NCI-H2196 treated with DMSO at 0.1 percent for 48 hours (cell line): ENCODE results near the gene PTPRN2.
"Not testable (repeated sequence)": the region's sequence is repeated elsewhere in the genome, so short reads cannot be mapped to it uniquely, and the experiment has no call there.

Experiments
- DNase-seq: peaks from one replicate; lab custom pipeline; 2025; ENCODE audit not compliant: unreplicated experiment; lab: John Stamatoyannopoulos, UW

PTPRN2 gene

DNA sequence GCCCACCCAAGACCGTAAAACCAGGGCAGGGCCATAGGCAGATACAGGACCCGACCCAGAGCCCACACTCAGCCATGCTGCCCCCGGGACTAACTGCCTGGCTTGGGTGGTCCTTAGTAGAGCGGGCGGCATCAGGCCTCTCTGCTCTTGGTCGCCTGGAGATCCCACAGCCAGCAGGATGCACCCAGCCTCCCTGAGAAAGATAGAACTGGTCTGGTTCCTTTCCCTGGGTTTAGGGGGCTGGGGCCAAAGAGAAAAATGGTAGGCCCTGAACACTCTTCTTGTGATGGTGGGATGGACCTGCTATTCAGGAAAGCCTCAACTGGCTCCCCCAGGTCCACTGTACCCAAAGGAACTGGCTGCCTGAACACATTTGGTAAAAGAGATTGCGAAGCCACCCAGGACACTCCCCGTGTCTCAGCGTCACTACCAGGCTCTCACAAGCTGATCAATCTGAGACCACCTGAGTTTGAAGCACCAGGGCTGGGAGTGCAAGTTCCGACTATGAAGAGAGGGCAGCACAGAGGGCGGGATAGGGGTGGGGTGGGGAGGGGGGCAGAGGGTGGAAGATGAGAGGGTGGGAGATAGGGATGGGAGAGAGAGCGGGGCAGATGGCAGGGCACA lies 659.3 kb downstream of the PTPRN2 start:
- no peak for DNase-seq

DNA sequence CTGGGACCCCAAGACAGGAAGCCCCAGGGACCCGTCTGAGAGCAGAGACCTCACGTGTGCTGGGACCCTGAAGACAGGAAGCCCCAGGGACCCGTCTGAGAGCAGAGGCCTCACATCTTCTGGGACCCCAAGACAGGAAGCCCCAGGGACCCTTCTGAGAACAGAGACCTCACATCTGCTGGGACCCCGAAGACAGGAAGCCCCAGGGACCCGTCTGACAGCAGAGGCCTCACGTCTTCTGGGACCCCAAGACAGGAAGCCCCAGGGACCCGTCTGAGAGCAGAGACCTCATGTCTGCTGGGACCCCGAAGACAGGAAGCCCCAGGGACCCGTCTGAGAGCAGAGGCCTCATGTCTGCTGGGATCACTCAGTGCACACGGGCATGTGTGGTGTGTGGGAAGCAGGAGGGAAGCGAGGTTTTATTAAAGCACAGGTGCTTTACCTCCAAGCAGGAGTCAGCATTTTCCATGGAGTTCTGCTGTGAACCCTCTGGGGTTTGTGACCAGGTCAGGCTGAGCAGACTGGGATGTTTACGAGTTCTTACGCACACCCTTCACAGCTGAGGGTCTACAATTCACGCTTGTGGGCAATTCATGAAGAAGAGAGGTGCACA lies 660.2 kb downstream of the PTPRN2 start:
- no peak for DNase-seq

DNA sequence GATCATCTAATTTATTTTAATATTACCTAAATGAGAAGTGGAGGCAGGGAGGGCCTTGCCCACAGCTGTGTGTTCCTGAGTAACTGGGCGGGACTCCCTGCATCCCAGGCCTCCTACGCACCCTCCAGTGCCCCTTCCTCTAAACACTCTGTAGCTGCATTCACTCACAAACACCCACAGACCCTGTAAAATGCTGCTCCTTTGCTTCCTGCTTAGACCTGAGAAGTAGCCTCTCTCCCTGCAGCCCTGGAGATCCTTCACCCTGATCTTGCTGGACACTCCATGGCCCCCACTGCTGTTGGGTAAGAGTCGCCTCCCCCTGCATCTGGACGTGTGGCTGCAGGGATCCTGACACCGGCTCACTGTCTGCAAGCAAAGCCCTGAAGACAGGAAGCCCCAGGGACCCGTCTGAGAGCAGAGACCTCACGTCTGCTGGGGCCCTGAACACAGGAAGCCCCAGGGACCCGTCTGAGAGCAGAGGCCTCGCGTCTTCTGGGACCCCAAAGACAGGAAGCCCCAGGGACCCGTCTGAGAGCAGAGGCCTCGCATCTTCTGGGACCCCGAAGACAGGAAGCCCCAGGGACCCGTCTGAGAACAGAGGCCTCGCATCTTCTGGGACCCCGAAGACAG lies 661.0 kb downstream of the PTPRN2 start:
- no peak for DNase-seq

DNA sequence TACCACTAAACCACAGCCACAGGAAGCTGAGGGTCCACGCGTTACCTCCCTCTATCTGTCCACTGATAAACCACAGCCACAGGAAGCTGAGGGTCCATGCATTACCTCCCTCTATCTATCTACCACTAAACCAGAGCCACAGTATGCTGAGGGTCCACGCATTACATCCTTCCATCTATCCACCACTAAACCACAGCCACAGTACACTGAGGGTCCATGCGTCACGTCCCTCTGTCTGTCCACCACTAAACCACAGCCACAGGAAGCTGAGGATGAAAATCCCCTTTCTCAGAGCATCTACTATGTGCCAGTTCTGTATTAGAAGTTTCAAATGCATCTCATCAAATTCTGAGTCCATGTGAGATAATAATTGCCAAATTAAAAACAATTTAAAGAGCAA lies 661.5 kb downstream of the PTPRN2 start:
- no peak for DNase-seq

DNA sequence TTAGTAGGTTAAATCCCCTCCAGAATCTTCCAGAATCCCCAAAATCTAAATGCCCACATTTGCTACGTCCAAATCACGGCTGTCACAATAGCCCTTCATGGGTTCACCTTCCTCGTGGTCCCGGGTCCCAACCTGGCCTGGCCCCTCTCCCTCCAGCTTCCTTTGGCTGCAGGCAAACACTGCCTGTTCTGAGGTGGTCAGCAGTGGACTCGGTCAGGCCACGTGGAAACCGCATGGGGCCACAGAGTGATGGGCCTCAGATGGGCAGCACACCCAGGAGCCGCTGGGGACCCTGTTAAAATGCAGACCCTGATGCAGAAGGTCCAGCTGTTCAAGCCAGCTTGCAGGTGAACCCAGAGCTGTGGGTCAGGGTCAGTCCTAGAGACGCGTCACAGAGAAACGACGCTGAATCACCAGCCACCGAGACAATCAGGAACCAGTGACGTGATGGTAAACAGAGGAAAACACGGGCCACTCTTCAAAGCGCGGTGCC lies 662.2 kb downstream of the PTPRN2 start:
- no peak for DNase-seq

DNA sequence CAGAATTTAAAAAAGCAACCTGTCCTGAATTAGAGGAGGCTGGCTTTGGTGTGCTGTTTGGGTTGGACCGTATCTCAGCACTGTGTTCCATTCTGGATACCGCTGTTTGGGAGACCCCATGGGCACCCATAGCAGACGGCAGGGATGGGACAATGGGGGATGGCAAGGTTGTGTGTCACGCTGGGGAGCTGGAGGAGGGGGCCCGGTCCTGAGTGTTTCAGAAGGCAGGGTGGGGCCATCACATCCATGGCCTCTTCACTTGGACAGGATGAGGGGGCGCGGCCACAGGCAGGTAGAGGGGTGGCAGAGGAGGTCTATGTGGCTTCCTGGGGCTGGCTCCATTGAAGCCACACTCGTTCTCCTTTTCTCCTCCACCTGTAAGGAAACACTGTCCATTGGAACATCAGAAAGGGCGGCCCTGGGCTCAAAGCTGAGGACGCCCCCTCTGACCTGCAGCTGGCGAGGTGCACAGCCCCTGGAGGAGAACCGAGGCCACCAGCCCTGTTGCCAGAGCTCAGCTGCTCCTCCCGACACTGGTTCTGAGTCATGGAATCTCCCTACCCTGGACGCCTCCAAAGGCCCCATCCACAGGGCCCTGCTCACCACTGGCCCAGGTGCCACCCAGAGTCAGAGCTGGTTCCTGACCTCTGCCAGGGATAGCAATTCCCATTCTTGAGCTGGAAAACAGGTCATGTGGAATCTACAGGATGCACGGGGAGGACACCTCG lies 663.6 kb downstream of the PTPRN2 start:
- DNase-seq: no peak

DNA sequence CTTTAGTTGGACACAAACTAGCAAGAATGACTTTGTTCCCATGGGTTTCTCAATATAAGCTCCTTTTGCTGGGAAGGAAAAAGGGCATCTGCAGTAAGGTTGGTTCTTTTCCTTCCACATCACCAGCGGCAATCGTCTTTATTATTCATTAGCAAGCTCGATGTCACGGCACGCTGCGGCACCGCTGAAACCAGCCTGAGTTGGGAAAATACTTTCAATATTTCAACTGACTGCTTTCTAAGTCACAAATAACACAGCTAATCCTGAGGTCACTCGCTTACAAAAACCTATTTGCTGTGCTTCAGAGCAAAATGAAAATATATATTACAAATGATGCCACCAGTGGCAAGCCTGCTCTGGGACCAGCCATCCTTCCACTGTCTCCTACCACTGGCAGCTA lies 665.0 kb downstream of the PTPRN2 start:
- DNase-seq: no peak

DNA sequence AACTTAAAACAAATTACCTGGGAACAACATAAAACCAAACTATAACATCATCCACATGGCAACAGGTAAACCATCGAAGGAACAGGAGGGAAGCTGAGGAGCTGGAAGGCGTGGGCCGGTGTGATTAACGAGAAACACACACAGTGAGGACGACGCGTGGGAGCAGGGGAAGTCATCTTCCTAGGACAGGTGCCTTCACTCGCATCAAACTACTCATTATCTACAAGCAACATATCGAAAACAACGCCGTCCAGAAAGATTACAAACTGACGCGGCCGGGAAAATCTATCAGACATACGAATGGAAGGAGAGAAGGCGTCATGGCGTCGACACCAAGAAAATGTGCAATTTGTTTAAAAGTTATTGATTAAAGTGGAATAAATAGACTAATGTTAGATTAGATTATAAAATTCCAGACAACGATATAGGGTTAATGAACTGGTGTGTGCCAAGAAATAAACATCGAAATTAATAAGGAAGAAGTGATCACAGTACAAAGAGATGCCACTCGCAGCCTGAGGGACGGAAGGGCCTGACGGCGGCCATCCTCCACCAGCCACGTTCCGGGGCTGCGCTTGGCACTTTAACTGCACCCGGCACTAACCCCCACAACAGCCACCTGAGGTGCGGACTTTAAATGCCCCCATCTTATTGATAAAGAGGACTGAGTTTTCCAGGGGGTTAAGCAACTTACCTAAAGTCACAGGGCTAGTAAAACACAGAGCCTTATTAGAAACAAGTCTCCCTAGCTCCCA lies 669.1 kb downstream of the PTPRN2 start:
- no peak for DNase-seq

DNA sequence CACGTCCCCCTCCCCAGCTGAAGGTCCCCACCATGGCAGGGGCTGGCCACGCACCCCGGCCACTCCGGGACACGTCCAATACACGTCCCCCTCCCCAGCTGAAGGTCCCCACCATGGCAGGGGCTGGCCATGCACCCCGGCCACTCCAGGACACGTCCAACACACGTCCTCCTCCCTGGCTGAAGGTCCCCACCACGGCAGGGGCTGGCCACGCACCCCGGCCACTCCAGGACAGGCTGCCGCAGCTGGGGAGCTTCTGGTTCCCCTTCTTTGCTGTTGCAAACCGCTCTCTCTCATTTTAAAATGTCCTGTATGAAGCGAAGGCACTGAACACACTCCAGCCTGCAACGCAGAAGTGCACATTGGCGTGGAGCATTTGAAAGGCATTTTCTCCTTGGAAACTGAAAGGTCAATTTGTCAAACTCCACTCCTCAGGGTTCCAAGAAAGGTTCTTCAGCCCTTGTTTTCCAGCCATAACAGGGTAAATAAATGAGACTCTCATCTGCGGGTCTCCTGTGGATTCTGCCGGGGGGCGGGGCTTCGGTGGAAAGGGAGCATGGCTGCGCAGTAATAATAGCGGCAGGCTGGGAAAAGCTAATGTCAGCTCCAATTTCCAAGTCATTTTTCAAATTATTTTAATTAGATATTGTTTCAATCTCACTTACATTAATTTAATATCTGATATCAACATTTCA lies 670.5 kb downstream of the PTPRN2 start:
- DNase-seq: no peak

DNA sequence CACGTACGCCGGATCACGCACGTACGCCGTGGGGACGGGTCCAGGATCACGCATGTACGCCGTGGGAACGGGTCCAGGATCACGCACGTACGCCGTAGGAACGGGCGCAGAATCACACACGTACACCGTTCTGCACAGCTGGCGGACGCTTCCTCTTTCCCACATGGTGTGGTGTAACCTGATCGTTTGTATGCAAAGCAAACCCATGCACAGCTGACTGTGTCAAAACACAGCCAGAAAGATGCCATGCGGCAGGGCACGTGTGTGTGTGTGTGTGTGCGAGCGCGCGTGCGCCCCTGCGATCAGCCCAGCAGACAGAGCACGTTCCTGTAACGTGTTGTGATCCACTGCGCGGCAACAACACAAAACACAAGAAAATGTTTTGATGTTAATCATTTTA lies 677.2 kb downstream of the PTPRN2 start:
- DNase-seq: no peak

DNA sequence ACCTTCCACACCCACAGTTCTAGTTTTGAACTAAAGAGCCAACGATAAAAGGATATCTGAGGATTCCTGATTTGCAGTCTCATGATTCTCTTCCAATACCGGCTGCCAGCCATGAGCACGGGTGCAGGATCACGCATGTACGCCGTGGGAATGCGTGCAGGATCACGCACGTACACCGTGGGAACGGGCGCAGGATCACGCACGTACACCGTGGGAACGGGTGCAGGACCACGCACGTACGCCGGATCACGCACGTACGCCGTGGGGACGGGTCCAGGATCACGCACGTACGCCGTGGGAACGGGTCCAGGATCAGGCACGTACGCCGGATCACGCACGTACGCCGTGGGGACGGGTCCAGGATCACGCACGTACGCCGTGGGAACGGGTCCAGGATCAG lies 677.6 kb downstream of the PTPRN2 start:
- not testable (repeated sequence) for DNase-seq

DNA sequence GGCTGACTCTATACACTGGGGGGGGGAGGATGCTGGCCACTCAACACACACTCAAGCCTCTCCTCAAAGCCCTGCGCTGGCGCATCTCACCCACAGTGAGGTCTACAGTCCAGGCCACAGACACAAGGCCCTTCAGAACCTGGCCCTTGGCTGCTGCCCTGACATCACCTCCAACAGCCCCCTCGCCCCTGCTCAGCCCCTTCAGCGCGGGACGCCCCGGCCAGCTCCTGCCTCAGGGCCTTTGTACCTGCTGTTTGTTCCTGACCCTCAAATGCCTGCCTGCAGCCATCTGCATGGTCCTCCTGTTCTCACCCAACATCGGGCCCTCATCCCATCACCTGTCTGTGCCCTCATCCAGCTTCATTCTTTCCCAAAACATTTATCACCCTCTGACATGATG lies 678.3 kb downstream of the PTPRN2 start:
- no peak for DNase-seq

DNA sequence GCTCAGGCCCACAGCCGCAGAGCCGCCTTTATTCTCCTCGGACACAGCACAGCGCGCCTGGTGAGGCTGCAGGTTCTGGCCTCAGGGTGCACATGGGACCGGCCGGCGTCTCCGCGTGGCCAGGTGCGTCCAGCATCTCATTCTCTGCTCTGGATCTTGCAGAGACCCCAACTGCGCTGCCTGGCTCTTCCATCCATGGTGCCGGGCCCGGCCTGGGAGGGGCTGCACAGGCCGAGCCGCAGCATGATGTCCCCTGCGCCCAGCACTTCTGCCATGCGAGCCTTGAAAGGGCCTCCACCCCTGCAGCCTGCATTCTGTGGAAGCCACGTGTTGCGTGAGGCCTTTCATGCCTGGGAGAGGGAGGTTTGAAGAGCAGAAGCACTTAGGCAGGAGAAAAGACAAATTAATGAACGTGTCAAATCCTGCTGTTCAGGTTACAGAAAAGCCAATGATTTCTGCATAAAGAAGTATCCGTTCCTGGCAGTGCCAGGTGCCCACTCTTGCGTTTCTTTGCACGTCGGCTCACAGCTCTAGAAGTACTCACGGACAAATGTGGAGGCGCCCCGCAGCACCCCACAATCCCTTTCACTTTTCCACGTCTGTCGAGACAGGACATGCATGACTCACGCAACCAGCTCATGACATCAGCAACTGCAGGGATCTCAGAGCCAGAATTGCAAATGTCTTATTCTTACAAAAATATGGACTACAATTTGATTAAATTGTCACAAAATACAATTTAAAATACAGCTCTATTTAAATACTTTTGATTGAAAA lies 679.4 kb downstream of the PTPRN2 start:
- DNase-seq: no peak

DNA sequence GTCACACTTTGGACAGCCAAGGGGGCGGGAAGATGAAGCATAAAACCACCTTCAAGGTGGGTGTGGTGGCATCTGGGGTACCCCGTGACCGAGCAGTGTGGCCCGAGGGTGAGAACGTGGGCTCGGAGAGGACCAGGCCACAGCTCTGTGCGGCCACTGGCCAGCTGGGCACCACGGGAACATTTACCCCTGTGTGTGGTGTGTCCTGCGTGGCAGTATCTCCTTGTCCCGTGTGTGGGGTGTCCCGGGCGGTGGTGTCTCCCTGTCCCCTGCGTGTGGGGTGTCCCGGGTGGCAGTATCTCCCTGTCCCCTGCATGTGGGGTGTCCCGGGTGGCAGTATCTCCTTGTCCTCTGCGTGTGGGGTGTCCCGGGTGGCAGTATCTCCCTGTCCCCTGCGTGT lies 680.5 kb downstream of the PTPRN2 start:
- DNase-seq: no peak

DNA sequence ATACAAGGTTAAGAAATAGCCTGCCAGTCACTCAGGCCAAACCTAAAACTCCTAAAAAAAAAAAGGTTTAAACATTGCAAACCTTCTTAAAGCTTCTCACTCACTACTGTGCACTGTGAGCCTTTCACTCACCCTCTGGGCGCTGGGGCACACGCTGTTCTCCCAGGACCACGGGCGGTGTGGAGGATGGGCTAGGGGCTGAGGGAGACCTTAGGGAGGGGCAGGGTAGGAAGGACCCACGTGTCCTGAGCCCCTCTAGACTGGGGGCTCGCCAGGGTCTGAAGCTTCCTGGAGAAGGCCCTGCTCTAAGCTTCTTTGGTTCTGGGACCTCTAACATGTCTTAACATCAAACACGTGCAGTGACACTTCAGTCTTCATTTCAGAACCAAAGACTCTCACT lies 681.0 kb downstream of the PTPRN2 start:
- no peak for DNase-seq

DNA sequence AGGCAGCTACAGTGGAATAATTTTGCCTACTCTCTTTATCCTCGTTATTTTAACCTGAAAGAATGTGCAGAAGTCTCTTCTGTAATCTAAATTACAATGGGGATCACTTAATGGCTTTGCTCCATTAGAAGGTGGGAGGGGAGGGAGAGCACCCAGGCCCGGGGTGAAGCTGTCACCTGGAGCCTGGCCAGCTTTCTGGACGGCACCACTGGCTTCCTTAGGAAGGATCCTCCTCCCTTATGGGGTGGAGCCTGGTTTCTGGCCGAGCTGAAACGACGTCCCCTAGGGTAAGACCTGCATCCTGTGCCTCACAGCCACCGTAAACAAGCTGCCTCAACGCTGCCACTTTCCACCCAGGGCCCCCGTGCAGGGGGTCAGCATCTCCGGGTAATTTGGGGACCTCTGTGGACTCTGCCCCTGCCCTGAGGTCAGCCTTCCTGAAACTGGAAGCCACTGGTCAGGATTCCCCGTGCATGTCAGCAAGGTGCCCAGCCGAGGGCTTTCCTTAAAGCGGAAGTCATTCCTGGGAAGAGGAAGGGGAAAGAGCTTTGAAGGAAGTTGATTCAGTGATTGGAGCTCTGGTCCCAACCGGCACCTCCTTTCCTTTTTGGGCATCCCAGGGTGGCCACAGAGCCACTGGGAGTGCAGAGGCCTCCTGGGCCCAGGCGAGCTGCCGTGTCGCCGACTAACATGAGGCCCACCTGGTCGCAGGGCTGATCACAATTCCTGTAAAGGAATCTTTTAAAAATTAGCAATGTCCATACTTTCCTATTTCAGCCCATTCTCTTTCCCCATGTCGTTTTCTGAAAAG lies 681.8 kb downstream of the PTPRN2 start:
- no peak for DNase-seq

DNA sequence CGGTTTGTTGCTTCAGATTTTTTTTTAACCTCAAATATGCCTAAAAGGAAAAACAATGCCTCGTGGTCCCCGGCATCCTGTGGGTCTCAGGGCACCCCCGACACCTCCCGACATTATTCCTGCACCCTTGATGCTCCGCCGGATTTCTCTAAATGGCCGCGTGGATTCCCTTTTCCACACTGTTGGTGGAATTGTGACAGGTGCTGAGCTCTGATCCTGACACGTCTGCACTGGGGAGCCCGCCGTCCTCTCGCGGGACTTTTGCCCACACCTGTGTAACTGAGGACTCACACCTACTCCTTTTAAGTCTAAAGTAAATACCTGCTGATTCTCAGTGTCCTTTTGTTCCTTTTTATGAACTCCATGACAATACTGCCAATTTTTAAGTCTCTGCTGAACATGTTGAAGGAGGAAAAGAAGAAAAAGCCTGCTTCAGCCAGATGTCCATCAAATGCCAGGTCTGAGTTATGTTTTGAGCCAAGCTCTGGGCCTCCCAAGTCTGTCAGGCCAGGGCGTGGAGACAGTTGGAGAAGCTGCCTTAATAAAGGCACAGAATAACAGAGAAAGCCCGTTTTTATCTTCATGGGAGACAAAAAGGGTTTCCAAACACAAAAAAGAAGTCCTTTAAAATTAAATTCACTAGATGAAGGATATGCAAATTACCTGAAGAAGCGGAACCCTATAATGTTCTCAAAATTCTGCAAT lies 682.6 kb downstream of the PTPRN2 start:
- no peak for DNase-seq

DNA sequence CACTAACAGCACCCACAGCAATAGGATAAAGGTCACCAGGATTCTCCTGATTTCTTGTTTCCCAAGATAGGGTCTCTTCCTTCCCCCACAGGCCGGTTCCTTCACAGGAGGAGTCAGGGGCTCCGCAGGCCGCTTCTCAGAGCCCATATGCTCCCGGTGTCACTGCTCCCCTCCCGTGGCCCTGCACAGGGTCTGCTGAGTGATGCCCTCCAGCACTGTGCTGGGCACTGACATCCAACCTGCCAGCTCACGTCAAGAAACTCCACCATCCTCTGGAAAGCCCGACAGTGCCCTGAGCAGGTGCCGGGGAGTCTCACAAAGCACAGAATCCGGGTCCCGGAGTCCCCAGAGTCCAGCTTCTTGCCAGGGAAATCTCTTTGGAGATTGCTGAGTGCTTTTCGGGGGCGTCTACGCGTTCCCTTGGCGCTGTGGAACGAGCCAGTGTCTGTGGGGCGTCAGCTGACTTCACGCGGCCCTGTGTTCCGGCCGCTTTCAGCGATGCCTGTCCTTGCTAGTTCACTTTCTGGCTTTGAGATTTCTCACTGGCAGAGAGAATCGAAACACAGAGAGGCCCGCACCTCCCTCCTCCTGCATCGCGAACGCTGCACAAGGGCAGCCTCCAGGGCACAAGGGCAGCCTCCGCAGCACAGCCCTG lies 683.3 kb downstream of the PTPRN2 start:
- DNase-seq: no peak
